Measurements from ENCODE around the gene DIAPH3.

The DIAPH3 gene

GRCh38 chr13:59710996-59711701, 452.6 kb downstream of the DIAPH3 start:
- H3K4me3 ChIP-seq (ENCODE audit: control insufficient read depth, low read depth, low read length) = no peak overlapping the region
- no peak for DNase-seq (ENCODE audit: low read depth)
- no peak for TF ChIP-seq CTCF (conservative IDR thresholded peaks at IDR 0.05; ENCODE audit: control insufficient read depth, insufficient read depth, low read depth, low read length)

- H3K4me3 ChIP-seq (ENCODE audit: control insufficient read depth, low read depth, low read length) = no peak overlapping the region
- no peak for DNase-seq (ENCODE audit: low read depth)
- no peak for TF ChIP-seq CTCF (conservative IDR thresholded peaks at IDR 0.05; ENCODE audit: control insufficient read depth, insufficient read depth, low read depth, low read length)
Observed at GRCh38 chr13:59710416-59710815, 453.3 kb downstream of the DIAPH3 start.

DNA sequence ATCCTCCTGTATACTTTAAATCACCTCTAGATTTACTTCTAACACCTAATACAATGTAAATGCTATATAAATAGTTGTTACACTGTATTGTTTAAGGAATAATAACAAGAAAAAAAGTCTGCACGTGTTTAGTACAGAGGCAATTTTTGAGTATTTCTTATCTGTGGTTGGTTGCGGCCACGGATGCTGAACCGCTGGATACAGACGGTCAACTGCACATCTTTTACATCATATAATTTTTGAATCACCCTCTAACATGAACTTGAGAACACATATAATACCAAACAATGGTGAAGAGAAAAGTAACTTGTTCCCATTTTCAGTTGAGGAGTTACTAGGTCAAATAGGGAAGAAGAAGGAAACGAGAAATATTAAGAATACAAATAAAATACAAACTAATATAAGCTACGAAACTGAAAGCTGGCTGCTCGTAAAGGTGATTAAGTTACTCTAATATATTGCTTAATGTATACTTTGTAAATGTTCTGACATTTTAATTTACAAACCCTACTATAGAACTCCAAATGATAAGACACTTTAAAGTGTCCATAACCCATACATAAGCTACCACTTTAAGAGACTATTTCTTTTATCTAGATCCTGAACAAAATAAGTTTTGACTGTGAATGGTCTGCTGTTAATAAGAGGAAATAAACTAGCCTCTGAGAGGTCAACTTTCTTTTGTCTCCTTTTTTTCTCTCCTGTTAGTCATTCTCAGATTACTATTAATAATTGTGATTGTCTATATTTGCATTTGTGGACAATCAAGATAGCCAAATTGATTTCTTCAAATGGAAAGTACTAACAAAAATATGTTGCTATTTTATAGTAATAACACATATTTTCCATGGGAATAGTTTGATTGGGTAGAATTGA, 457.4 kb downstream of the DIAPH3 start:
- TF ChIP-seq CTCF (conservative IDR thresholded peaks at IDR 0.05; ENCODE audit: control insufficient read depth, insufficient read depth, low read depth, low read length) = no peak
- DNase-seq (ENCODE audit: low read depth) = no peak
- H3K4me3 ChIP-seq (ENCODE audit: control insufficient read depth, low read depth, low read length) = no peak overlapping the region

GRCh38 chr13:59702269-59702668, 461.5 kb downstream of the DIAPH3 start:
- no peak for DNase-seq (ENCODE audit: low read depth)
- H3K4me3 ChIP-seq (ENCODE audit: control insufficient read depth, low read depth, low read length) = no peak overlapping the region
- no peak for TF ChIP-seq CTCF (conservative IDR thresholded peaks at IDR 0.05; ENCODE audit: control insufficient read depth, insufficient read depth, low read depth, low read length)

- no peak for TF ChIP-seq CTCF (conservative IDR thresholded peaks at IDR 0.05; ENCODE audit: control insufficient read depth, insufficient read depth, low read depth, low read length)
- no peak for DNase-seq (ENCODE audit: low read depth)
- no peak overlapping the region for H3K4me3 ChIP-seq (ENCODE audit: control insufficient read depth, low read depth, low read length)
Observed at GRCh38 chr13:59701261-59701660, 462.5 kb downstream of the DIAPH3 start.

- TF ChIP-seq CTCF (conservative IDR thresholded peaks at IDR 0.05; ENCODE audit: control insufficient read depth, insufficient read depth, low read depth, low read length) = no peak
- no peak overlapping the region for H3K4me3 ChIP-seq (ENCODE audit: control insufficient read depth, low read depth, low read length)
- no peak for DNase-seq (ENCODE audit: low read depth)
Observed at GRCh38 chr13:59700281-59700680, 463.4 kb downstream of the DIAPH3 start.
